GM21360 (cell line): ENCODE results near the gene SCN3B.
A peak's percentile ranks its signal among the peaks of the same experiment; 100 is the strongest.

Experiments used
- ATAC-seq: cut with Tn5 transposase; IDR thresholded peaks from one replicate; pipeline ENCODE4 v1.9.1; 2021; ENCODE audit warnings: mild to moderate bottlenecking, moderate library complexity; ENCODE audit not compliant: unreplicated experiment

Gene SCN3B

DNA sequence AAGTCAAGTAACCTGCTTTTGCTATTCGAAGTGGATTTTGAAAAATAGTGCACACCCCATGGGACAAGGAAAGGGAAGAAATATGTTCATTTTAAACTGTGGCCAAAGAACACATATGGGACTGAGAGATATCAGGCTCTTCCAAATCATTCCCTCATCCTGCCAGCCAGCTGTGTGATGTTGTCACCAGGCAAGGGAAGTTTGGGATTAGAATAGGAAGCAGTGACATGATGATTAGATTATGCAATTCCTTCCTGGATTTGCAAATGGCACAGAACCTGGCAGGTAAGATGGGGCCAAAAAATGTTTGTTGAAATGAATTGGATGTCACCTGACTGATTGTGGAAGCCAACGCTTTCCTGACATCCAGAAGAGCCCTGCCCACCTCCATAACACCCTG is 4.9 kb upstream of the SCN3B start:
- ATAC-seq = no peak

DNA sequence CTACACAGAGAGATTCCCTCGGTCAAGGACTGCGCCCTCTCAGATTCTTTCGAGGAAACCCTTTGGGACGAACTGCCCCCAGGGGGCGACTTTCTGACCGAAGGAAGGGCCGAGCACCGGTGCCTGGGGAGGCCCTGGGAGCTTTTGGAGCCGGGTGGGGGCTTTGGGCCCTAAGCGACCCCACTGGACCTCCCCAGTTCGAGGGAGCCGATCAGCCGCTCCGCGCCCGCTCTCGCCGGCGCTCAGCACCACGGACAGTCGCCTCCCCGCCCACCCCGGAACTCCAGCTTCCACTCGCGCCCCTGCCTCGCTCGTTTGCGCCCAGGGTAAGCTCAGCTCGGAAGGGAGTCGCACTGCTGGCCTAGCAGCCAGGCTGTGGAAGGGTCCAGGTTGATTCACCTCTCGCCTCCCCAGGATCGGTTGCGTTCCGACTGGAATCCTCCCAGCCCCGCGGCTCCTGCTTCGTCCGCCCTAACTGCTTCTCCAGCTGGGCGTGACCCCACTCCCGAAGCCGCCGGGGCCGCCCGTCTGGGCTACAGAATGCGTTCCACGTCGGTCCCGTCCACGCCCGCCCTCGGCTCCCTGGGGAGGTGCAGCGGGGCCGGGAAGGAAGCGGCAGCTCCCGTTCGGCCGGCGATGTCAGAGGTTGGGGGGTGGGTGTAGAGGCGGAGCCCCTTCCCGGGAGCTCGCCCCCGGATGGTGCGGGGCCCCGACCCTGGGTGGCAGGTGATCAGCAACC is 428 bp downstream of the SCN3B start:
- peak; percentile 52 for ATAC-seq

DNA sequence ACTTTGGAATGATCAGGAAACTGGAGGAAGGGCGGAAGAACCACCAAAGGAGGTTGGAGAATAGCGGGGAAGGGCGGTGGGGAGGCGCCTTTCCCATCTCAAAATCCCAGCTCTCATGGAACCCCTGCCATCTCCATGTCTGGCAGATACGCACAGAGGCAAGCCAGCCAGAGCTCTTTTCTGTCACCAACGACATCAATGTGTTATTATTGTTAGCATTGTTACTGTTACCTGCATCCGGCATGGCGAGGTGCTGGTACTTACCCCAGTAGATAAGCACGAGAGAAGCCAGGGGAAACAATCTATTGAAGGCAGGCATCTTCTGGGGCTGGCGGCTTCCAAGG is 969 bp downstream of the SCN3B start:
- no peak for ATAC-seq

DNA sequence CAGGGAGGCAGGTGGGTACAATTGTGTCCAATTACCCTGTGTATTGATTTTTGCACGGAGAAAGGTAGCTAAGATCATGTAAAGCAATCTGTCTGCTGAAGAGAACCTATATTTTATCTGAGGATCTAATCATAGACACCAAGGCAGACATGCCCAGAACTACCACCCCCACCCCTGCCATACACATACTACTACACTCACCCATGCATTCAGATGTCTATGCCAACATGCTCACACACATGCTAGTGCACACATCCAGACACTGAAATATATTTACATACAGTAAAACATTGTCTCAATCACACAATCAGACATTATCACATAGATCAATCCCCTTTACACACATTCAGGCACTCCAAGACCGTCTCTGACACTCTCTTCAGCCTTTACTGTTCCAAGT is 1.8 kb downstream of the SCN3B start:
- no peak for ATAC-seq

DNA sequence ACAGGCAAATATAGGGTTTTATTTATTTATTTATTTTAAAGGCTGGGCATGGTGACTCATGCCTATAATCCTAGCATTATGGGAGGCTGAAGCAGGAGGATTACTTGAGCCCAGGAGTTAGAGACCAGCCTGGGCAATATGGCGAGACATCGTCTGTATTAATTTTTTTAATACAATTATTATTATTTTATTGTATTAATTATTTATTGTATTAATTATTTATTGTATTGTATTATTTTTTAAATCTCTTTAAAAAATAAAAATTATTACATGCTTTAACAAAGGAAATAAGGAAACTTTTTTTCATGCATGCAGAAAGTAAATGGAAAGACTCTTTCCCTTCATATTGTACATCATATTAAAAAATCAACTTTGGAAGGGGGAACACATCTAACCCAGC is 3.5 kb downstream of the SCN3B start:
- no peak for ATAC-seq

DNA sequence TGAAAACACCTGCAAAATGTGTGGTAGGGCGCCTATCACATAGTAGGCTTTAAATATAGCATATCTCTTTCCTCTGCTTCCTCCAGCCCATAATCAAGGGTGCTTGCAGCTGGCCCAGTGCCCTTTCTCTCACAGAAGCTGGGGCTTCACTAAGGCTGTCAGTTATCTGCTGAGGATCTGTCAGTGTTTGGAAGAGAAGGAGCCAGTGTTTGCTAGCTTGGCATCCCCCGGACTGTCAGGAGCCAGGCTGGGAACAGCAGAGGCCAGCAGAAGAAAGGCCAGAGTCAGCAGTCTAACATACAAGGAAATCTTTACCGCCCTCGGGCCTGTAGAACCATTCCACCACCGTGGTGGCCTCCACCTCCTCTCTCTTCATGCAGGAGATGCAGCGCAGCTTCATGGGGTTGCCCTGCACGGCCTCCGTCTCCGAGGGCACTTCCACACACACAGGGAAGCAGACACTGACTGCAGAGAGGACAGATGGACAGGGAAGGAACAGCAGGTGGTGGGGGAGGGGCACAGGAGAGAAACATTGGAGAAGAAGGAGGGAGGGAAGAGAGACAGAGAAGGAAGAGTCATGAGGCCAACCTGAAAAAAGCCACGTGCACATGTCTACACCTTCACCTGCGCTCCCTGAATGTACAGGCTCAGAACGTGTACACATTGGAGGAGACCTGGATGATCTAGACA is 9.0 kb downstream of the SCN3B start:
- ATAC-seq = no peak

DNA sequence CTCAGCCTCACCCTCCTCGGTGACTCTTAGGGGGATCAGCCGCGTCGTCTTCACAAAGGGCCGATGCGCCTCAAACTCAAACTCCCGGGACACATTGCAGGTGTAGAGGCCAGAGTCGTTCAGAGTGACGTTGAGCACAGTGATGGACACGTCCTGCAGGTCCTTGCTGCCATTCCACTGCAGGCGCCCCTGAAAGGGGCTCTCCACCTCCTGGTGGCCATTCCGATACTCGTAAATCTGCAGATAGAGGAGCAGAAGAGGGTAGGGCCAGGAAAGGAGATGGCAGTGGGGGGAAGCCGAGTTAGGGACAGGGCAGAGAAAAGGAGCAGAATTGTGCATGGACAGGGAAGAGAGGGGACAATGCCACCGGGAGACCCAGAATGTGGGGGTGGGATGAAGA is 12.0 kb downstream of the SCN3B start:
- ATAC-seq = no peak

DNA sequence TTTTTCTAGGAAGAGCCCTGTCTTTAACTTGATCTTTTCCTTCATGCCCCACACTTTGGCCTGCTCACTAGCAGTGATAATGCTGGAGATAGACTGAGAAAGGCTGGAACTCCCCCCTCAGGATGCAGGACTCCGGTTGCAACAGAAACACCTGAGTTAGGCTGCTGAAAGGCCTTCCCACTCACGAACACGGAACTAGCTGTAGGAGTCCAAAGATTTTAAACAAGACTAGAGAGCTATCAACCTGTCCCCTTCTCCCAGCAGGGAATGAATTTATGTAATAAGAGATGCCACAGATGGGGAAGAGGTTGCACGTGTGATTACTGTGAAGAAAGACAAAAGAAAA is 13.0 kb downstream of the SCN3B start:
- ATAC-seq = no peak

DNA sequence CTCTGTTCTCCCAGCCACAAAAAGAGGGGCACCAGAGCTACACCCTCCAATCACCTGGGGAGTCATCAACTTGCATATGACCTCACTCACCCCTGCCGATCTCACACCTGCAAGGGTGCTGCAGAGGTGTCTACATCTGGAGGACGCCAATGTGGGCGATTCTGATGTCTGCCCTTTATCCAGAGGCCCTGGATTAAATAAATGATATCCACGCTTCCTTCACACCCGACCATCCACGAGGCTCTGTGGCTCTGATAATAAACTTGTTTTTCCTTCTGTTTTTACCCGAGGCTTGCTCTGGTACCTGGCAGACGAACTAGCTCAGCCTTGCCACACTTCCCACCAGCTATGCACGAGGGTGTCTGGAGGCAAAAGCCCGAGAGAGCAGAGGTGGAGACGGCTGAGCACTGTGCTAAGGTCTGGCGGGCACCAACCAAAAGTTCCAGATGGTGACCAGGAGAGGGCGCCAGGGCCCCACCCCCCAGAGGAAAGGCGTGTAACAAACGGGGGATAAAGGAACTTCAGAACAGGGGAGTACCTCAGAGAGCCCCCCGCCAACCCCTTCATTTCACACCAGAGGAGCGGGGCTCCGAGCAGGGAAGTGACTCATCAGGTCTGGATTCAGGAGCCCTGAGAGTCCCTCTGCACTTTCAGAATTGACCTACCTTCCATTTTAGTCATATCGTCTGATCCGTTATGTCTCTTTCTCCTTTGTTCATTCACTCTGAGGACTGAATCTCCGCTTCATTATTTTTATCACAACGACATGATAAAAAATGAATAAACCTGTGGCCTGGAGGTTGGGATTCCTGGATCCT is 13.5 kb downstream of the SCN3B start:
- ATAC-seq = peak; percentile 85

DNA sequence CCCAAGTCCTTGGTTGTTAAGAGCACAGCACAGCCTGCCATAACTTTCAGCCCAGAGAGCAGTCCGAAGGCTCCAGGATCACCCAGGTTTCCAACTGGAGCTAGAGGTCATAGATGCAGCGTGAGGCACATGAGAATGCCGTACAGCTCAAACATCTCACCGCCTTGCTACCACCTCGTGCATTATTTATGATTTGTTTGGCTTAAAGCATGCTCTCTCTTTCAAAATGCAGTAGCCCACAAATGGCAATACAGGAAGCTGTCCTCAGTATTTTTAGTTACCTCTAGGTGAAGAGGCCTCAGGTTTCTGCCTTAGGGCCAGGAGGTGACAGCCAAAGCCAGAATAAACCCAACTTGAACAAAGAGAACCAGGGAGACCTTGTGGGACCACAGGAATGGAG is 14.4 kb downstream of the SCN3B start:
- no peak for ATAC-seq

DNA sequence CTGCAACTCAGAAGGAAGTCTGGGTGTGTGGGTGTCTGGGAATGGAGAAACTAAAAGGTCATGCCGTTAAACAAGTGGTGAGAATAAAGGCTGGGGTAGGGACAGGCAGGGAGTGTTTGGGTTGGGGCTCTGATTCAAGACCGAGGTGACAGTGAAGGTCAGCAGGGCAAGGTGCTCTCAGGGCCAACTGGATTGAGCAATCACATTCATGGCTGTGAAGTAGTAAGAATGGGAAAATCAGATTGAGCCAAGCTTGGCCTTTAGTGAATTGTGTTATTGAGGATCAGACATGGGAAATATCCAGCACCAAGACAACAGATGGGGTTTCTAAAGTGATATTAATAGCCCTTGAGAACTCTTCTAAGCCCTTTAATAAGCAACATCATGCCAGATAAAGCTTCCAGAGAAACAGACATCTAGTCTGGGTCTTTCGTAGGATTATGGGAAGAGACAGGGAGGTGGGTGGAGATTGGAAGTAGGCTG is 24.3 kb downstream of the SCN3B start:
- ATAC-seq = no peak

DNA sequence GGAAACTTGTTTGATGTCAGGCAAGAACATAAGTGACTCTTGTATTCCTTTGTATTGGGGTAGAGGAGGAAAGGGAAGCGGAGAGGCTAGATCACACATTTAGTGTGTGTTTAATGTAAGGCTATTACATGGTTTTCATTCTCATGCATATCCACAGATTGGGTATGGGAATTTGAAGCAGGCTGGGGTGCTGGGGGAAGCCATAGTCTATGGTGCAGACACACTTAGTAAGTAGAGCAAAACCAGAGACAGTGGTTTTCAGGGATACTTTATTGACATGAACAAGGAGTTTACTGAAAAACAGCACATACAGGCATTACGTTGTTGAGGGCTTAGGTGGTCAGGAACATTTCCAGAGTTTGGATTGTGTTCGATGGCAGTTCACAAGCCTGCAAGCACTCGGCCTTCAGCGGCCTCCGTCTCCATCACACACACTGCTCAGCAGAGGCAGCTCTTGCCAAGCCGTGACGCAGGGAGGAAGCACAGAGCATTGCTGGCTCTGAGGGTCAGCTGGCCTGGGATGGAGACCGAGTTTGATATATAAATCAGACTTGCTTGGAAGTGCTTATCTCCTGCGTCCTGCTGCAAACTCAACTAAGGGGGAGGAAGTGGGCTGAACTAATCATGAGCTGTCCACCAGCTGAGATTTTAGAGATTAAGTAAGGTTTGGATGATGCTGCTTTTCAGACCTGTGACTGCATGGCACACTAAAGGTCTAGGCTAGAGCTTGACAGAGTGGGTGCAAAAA is 25.3 kb downstream of the SCN3B start:
- no peak for ATAC-seq

DNA sequence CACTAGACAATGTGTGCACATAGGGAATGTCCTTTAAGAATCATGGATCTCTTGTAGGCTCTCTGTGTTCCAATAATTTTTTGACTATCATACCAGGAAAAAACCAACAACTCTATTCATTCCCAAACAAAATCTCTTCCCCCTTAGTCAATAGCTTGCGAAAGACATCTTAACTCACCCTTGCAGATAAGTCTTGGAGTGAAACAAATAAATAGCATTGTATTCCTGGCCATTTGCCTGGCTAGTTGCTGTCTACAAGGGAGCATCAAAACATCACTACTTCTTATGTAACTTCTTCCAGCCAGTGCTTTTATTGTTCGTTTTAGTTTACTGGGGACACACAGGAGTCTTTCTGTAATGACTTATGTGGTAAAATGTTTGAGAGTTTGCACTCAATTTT is 29.4 kb downstream of the SCN3B start:
- ATAC-seq = no peak

DNA sequence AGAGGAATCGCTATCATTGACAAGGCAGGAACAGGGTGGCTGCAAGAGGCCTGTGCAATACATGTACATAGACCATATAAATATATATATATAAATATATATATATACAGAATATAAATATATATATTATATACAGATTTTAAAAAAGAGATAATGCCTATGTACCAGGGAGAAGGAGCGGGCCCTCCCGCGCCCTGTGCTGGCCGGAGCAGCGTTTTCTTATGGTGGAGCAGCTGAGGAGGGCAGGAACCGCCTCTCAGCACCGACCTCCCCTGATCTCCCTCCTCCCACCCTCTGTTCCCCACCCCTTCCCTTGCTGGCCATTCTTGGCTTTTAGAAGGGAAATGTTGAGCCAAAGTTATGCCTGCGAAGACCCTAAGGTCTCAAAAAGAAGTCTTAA is 31.8 kb downstream of the SCN3B start:
- ATAC-seq = no peak

DNA sequence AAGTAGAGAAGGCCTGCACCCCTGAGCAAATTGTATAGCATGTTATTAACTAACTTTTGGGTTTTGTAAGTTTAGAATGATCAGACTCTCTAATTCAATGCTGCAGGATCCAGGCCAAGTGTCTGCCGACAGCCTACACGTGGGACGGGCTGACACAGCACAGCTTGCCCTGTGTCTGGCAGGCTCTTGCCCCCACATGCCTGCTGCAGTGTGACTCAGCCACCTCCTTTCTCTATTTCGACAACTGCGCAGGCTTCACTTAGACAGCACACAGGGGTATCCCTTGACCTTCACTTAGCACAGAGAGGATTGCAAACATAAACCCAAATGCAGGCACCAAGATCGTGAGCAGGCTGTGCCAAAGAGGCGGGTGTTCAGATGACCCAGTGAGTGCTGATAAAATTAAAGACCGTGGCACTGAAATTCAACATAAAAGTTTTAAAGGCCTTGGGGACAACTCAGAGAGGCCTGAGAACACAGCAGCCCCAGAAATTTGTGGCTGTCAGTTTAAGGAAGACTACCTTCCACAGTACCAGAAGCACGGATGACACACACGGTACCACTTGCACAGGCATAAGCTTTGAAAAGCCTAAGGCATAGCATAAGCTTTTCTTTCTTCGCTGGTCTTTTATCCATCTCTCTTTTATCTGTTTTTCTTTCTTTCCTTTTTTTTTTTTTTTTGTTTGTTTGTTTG is 37.8 kb downstream of the SCN3B start:
- no peak for ATAC-seq

DNA sequence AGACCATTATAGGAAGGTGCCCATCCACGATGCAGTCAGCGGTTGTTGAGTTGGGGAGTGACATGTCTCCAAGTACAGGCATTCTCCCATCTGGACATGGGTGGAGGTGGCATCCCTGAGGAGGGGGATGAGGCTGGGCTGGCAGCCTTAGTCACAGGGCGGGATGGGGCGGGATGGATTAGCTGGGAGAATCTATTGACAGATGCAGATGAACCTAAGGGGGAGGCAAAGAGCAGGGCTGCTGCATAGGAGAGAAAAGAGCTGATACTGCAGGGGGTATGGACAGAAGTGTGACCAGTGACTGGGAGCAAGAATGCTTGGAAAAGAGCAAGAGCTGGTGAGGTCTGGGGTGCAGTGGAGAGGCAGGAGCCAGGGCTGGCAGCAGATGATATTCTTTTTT is 42.7 kb downstream of the SCN3B start:
- no peak for ATAC-seq

DNA sequence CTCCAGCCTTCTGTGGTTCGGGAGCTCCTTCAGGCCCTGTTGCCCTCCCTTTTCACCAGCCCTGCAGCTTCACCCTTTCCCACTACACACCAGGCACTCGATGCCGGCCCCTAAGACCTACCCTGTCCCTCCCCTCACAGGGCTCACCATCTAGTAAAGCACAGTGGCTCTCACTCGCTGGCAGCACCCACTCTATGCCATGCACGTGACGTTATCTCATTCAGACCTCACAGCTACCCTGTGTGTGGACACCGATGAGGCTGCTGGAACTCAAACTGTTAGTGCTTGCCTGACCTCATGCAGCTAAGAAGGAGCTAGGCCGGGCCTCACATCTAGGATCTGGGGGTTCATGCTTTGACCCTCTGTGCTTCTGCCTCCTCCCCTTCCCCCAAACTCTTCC is 45.5 kb downstream of the SCN3B start:
- no peak for ATAC-seq

DNA sequence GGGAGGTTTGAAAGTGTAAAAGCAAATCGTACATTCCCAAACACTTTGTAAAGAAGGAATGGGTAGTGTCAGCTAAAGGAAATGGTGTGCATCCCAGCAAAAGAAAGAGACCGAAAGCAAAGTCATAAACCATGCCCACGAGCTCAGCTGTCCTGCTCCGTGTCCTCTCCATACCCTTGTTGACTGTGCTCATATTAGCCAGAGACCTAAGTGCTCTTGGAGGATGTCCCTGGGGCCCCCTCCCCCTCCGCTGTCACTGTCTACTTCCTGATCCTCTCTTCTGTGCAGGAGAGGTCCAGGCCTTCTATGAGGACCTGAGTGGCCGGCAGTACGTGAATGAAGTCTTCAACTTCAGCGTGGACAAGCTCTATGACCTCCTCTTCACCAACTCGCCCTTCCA is 46.1 kb downstream of the SCN3B start:
- ATAC-seq = no peak

DNA sequence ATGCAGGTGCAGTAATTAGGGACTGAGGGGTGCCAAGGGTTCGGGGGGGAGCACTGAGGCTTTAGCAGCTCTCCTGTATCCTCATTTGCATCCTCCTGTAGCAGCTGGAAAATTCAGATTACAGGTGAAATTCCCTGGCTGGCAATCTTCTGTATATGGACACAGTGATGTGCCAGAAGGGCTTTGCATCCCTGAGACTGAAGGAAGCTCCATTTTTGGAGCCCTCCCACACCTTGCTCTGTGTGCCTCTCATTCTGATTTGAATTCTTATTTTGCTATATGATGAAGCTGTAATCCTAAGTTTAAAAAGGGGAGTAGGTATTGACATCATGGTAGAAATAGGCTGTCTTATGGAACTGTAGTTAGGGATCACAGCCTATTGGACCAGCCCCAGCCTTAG is 46.6 kb downstream of the SCN3B start:
- ATAC-seq = no peak

DNA sequence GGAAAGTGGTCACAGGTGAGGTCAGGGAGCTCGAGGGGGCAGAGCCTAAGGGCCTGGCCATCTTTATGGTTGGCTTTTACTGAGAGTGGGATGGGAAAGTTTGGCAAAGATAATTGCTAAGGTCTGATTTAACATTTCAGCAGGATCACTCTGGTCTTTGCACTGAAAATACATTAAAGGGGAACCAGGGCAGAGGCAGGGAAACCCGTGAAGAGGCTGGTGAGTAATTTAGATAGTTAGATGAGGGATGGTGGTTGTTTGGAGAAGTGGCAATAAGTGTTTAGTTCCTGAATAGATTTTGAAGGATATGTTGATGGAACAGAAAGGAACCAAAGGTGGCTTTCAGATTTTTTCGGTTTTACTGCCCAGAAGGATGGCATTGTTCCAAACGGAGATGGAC is 50.8 kb downstream of the SCN3B start:
- ATAC-seq = no peak

DNA sequence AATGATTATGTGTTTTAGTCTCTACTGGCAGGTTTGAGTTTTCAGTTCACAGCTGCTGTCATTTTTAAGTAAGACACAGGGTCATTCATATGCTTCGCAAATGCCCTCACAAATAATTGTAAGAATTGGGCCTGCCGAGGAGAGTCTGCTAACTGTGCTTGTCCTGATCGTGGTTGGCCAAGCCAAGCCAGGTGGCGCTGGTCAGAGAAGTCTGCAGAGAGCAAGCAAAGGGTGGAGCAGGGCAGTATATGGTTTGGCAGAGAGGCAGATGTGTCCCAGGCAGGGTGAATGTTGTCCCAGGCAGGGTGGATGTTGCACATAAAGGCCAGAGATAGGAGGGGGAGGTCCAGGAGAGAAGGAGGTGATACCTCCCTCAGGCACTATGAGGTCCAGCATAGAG is 52.7 kb downstream of the SCN3B start:
- ATAC-seq = no peak
